K562 (cell line): ENCODE results near the gene NKD1. TPM values are rescaled to one million over a fixed set of nuclear protein-coding genes. Genes with fewer than 3 reads are reported as not detected.

Source experiments
- ATAC-seq: fragments of 200-7000 bp; cut with Tn5 transposase; 3 replicates; pipeline ENCODE4 v1.9.1; 2020; ENCODE audit warnings: moderate library complexity
- BruUV-seq: library from RNA; stranded (reverse); fragments of 400-500 nt; replicated peaks from 2 replicates; lab custom pipeline; 2021; lab: Mats Ljungman, UMichigan
- CTCF ChIA-PET: fragments of 300-600 bp; formaldehyde crosslinking; extraction: SDS; loops from one replicate; lab custom pipeline; 2021; ENCODE audit warnings: low intra/inter-chr PET ratio; lab: Yijun Ruan, JAX
- POLR2A ChIA-PET: fragments of 300-600, 350-650 bp; sonication (Branson Sonifier 250); formaldehyde crosslinking; extraction: SDS; loops from one replicate; lab custom pipeline; 2021; ENCODE audit warnings: antibody characterized with exemption, inconsistent platforms; lab: Yijun Ruan, JAX
- DNase-seq, 4 experiments: peaks; one replicate each; pipeline versions ENCODE4 v3.0.0 to v3.0.0-alpha.2; 2011 to 2018; ENCODE audit warnings: low spot score in 3 of 4, mixed read lengths in 3 of 4; ENCODE audit errors: extremely low read depth in 1 of 4
- FAIRE-seq: peaks from 2 replicates; lab custom pipeline; 2011; peaks lifted over from hg19 to GRCh38; lab: Jason Lieb, UNC
- H2AFZ ChIP-seq: 2 replicates; pipeline ENCODE4 v1.6.0; 2011; ENCODE audit warnings: low read depth, low read length, control low read depth, inconsistent platforms
- H3K27ac ChIP-seq: fragments of 200-600 bp; 3 replicates; pipeline ENCODE4 v1.8.0; 2011; ENCODE audit warnings: low read depth, mild to moderate bottlenecking, control low read depth, inconsistent platforms, low read length, moderate library complexity, mixed read lengths; ENCODE audit errors: extremely low read depth
- H3K27me3 ChIP-seq, 2 experiments: fragments of 300-600 bp in 1 of 2; 2 replicates in 1 of 2; 3 replicates in 1 of 2; pipeline versions ENCODE4 v1.6.0 to v1.8.0; 2011; ENCODE audit warnings: inconsistent platforms in 2 of 2, low read length in 2 of 2, mild to moderate bottlenecking in 1 of 2, mixed read lengths in 1 of 2, moderate library complexity in 1 of 2; ENCODE audit not compliant: control insufficient read depth in 2 of 2, insufficient read depth in 2 of 2
- H3K36me3 ChIP-seq: fragments of 300-600 bp; 3 replicates; pipeline ENCODE4 v1.8.0; 2011; ENCODE audit warnings: mild to moderate bottlenecking, low read length, inconsistent platforms; ENCODE audit not compliant: control insufficient read depth, insufficient read depth
- H3K4me1 ChIP-seq, 2 experiments: fragments of 200-600 bp in 1 of 2; replicated peaks in 1 of 2; 2 replicates in 1 of 2; 3 replicates in 1 of 2; pipeline versions ENCODE4 v1.5.1 to v1.8.0; 2011; ENCODE audit warnings: inconsistent platforms in 2 of 2, low read length in 2 of 2, mild to moderate bottlenecking in 1 of 2, mixed read lengths in 1 of 2, moderate library complexity in 1 of 2; ENCODE audit not compliant: control insufficient read depth in 2 of 2, insufficient read depth in 2 of 2
- H3K4me2 ChIP-seq: 2 replicates; pipeline ENCODE4 v1.6.1; 2011; ENCODE audit warnings: low read length, control low read depth, inconsistent platforms, mixed read lengths; ENCODE audit not compliant: insufficient read depth
- H3K4me3 ChIP-seq: fragments of 200-600 bp; sonication (generic), shearing (Covaris generic); 2 replicates; pipeline ENCODE4 v1.5.1; 2016; ENCODE audit warnings: control low read depth, inconsistent platforms
- H3K79me2 ChIP-seq: fragments of 200-600 bp; 3 replicates; pipeline ENCODE4 v1.8.0; 2011; ENCODE audit warnings: low read length, inconsistent platforms; ENCODE audit not compliant: control insufficient read depth, insufficient read depth
- H3K9ac ChIP-seq, 2 experiments: 2 replicates each; pipeline versions ENCODE4 v1.6.0 to v1.6.1; 2011; ENCODE audit warnings: low read depth in 2 of 2, low read length in 2 of 2, control low read depth in 1 of 2, inconsistent platforms in 1 of 2, mild to moderate bottlenecking in 1 of 2, mixed read lengths in 1 of 2; ENCODE audit not compliant: insufficient read depth in 1 of 2
- H3K9me1 ChIP-seq: one replicate; pipeline ENCODE4 v1.6.0; 2011; ENCODE audit warnings: inconsistent platforms, mild to moderate bottlenecking, low read length, moderate library complexity; ENCODE audit not compliant: control insufficient read depth, insufficient read depth
- H3K9me3 ChIP-seq: replicated peaks from 2 replicates; pipeline ENCODE4 v1.5.1; 2011; ENCODE audit warnings: low read depth, low read length, inconsistent platforms; ENCODE audit not compliant: control insufficient read depth, insufficient read depth
- H4K20me1 ChIP-seq: replicated peaks from 2 replicates; pipeline ENCODE4 v1.6.1; 2011; ENCODE audit warnings: low read length, inconsistent platforms, mixed read lengths; ENCODE audit not compliant: control insufficient read depth, insufficient read depth
- ATF1 ChIP-seq, 2 experiments: fragments of 450-650 bp in 1 of 2; IDR thresholded peaks; 2 replicates each; pipeline ENCODE4 v1.6.1; 2016; ENCODE audit warnings: missing compliant biosample characterization in 1 of 2, missing genetic modification characterization in 1 of 2
- CC2D1A ChIP-seq: fragments of 450-650 bp; IDR thresholded peaks from 2 replicates; pipeline ENCODE4 v1.6.1; 2017; ENCODE audit warnings: mild to moderate bottlenecking
- ERF ChIP-seq: fragments of 450-650 bp; formaldehyde crosslinking; IDR thresholded peaks from 2 replicates; pipeline ENCODE4 v1.4.0; 2020; ENCODE audit warnings: mild to moderate bottlenecking, mixed read lengths
- EZH2 ChIP-seq: IDR thresholded peaks from 2 replicates; pipeline ENCODE4 v1.6.1; 2012; ENCODE audit warnings: low read depth, mild to moderate bottlenecking, inconsistent platforms, low read length, borderline replicate concordance
- MAFF ChIP-seq: IDR thresholded peaks from 2 replicates; pipeline ENCODE4 v1.6.1; 2012; ENCODE audit warnings: low read length, improper control_type of control experiment
- NR2C2 ChIP-seq, 2 experiments: fragments of 200-800 bp in 1 of 2; sonication (Bioruptor generic) in 1 of 2; sonication (generic) in 1 of 2; formaldehyde crosslinking in 1 of 2; IDR thresholded peaks; 2 replicates each; pipeline versions ENCODE4 v1.6.1 to v1.8.0; 2016 to 2022; ENCODE audit warnings: mild to moderate bottlenecking in 1 of 2, missing compliant biosample characterization in 1 of 2, missing genetic modification characterization in 1 of 2, missing genetic modification reagents in 1 of 2
- ZNF282 ChIP-seq: sonication (generic); formaldehyde crosslinking; IDR thresholded peaks from 2 replicates; pipeline ENCODE4 v1.8.1; 2023; ENCODE audit warnings: missing genetic modification reagents
- ZNF586 ChIP-seq: fragments of 450-650 bp; formaldehyde crosslinking; conservative IDR thresholded peaks from 2 replicates; pipeline ENCODE4 v1.4.0; 2020; ENCODE audit warnings: mild to moderate bottlenecking, moderate library complexity
- ZNF695 ChIP-seq: fragments of 450-650 bp; formaldehyde crosslinking; IDR thresholded peaks from 2 replicates; pipeline ENCODE4 v1.4.0; 2020; ENCODE audit warnings: mild to moderate bottlenecking, moderate library complexity
- ZNF699 ChIP-seq: fragments of 250-450 bp; sonication (Bioruptor Pico); IDR thresholded peaks from 2 replicates; pipeline ENCODE4 v1.8.0; 2021; ENCODE audit warnings: mild to moderate bottlenecking, moderate library complexity; ENCODE audit not compliant: insufficient replicate concordance
- WGBS: fragments of 100-300 bp; shearing (Covaris generic); methylation state at CpG from one replicate; pipeline ENCODE4 v1.1.6; 2016; ENCODE audit warnings: low coverage, mixed read lengths; ENCODE audit not compliant: insufficient coverage; ENCODE audit errors: missing lambda C conversion rate; 5-methylcytosine and 5-hydroxymethylcytosine counted together
- in situ Hi-C: fragments of 300-500 bp; cut with MboI; formaldehyde crosslinking; loops from 4 replicates; pipeline ENCODE4 v1.15.0; 2018; ENCODE audit warnings: inconsistent platforms, mixed read lengths
- intact Hi-C: fragments of 100-400 bp; cut with micrococcal nuclease; formaldehyde crosslinking; loops from 2 replicates; pipeline ENCODE4 v1.14.2; 2022
- polyA plus RNA-seq, 8 experiments: library from polyadenylated mRNA; depleted of rRNA in 4 of 8; stranded (reverse) in 5 of 8; unstranded in 3 of 8; fragments of >200 nt; fragmentation: Nextera tagmentation in 2 of 8; fragmentation: Illumina TruSeq in 1 of 8; extraction: Ambion mirVana in 2 of 8; extraction: Trizol in 1 of 8; gene quantifications; 2 replicates each; pipeline versions ENCODE4 v1.2.1 to v1.2.3, GENCODE V29; 2011 to 2014; ENCODE audit warnings: inconsistent platforms in 1 of 8, missing spikeins in 1 of 8
- total RNA-seq, 7 experiments: library from RNA; depleted of rRNA in 6 of 7; stranded (reverse); fragments of >200 nt in 6 of 7; fragmentation: Illumina TruSeq in 2 of 7; extraction: Trizol in 2 of 7; gene quantifications; 2 replicates each; pipeline versions ENCODE4 v1.2.1 to v1.2.3, GENCODE V29; 2011 to 2021; ENCODE audit warnings: low replicate concordance in 1 of 7
- TF ChIP-seq, protein P1 (sequence below): sonication (generic); formaldehyde crosslinking; IDR thresholded peaks from 2 replicates; pipeline ENCODE4 v1.8.0; 2022; ENCODE audit warnings: mild to moderate bottlenecking, missing genetic modification reagents
- TF ChIP-seq, protein P2 (sequence below): sonication (generic); formaldehyde crosslinking; IDR thresholded peaks from 2 replicates; pipeline ENCODE4 v1.8.0; 2022; ENCODE audit warnings: missing genetic modification reagents, mild to moderate bottlenecking, borderline replicate concordance
- TF ChIP-seq, protein P3 (sequence below), 2 experiments: fragments of 150-350 bp in 1 of 2; IDR thresholded peaks; 2 replicates each; pipeline ENCODE4 v1.6.1; 2012 to 2016; ENCODE audit warnings: low read depth in 2 of 2, low read length in 2 of 2, mild to moderate bottlenecking in 1 of 2, moderate library complexity in 1 of 2
- TF ChIP-seq, protein P4 (sequence below): fragments of 150-350 bp; conservative IDR thresholded peaks from 2 replicates; pipeline ENCODE4 v1.6.1; 2014; ENCODE audit warnings: low read length

NKD1 gene
- total and polyA plus RNA-seq, 9 of the 15 experiments (the other 6 are each of a cell fraction or from before 2014, with no cell fraction given) = under 0.01 to 0.24 (median 0.04) TPM; not detected in 2

DNA sequence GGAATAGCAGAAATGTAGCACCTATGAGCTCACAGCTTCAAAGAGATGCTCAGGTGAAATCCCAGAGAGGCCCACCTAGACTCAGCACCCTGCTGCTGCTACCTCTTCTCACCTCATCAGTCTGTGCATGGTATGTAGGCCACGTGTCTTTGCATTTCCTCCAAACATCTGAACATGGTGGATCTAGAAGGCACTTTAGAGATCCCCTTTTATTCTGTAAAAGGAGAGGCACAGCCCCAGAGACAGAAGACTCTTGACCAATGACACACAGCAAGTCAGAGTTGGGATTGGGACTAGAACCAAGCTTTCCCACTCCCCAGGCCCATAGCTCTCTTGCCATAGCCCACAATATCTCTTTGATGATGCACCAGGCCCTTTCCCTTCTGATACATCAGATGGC is 19.4 kb upstream of the NKD1 start:
- 0% methylated on average over 1 of the region's 1 CpG for WGBS
- Histone ChIP-seq H4K20me1 (no peaks in the 10 kb centered on the region), H2AFZ (no peak overlapping the region), H3K9me3 (no peaks in the 10 kb centered on the region), H3K9me1 (no peaks in the 10 kb centered on the region), H3K27ac (no peak overlapping the region), H3K36me3 (no peaks in the 10 kb centered on the region), H3K4me1 (no peaks in the 10 kb centered on the region; a peak in 1 of 5 replicates), H3K4me3 (no peak overlapping the region), H3K27me3 (no peaks in the 10 kb centered on the region; a peak in 1 of 5 replicates), H3K79me2 (no peaks in the 10 kb centered on the region), H3K4me2 (no peak overlapping the region), H3K9ac (no peak overlapping the region)
- intact Hi-C loops = no loop called here
- FAIRE-seq (no peak), ATAC-seq (no peak), DNase-seq (no peak)
- BruUV-seq = no TSS peak
- ChIA-PET CTCF (no interaction called here), POLR2A (interaction anchor here (0.6 kb wide), 1 partner anchor 54 kb away, joined by 4 read pairs; no protein-coding TSS in a partner anchor)
- in situ Hi-C loops = no loop called here
- TF ChIP-seq MAFF (no peak), ZNF586 (no peak), ZNF699 (CRISPR knock-in tag) (no peak), ERF (CRISPR knock-in tag) (no peak), CC2D1A (no peak), EZH2 (no peak), ATF1 (CRISPR knock-in tag; IDR thresholded peaks at IDR 0.05) (no peak), ATF1 (tag; IDR thresholded peaks at IDR 0.05) (no peak), NR2C2 (CRISPR knock-in tag; IDR thresholded peaks at IDR 0.05) (no peak), NR2C2 (tag; IDR thresholded peaks at IDR 0.05) (no peak), ZNF695 (CRISPR knock-in tag) (no peak), ZNF282 (CRISPR knock-in tag) (no peak)
- TF ChIP-seq, protein P1, sequence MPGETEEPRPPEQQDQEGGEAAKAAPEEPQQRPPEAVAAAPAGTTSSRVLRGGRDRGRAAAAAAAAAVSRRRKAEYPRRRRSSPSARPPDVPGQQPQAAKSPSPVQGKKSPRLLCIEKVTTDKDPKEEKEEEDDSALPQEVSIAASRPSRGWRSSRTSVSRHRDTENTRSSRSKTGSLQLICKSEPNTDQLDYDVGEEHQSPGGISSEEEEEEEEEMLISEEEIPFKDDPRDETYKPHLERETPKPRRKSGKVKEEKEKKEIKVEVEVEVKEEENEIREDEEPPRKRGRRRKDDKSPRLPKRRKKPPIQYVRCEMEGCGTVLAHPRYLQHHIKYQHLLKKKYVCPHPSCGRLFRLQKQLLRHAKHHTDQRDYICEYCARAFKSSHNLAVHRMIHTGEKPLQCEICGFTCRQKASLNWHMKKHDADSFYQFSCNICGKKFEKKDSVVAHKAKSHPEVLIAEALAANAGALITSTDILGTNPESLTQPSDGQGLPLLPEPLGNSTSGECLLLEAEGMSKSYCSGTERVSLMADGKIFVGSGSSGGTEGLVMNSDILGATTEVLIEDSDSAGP (CRISPR knock-in tag) = no peak
- TF ChIP-seq, protein P2, sequence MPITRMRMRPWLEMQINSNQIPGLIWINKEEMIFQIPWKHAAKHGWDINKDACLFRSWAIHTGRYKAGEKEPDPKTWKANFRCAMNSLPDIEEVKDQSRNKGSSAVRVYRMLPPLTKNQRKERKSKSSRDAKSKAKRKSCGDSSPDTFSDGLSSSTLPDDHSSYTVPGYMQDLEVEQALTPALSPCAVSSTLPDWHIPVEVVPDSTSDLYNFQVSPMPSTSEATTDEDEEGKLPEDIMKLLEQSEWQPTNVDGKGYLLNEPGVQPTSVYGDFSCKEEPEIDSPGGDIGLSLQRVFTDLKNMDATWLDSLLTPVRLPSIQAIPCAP (CRISPR knock-in tag) = no peak
- TF ChIP-seq, protein P3, sequence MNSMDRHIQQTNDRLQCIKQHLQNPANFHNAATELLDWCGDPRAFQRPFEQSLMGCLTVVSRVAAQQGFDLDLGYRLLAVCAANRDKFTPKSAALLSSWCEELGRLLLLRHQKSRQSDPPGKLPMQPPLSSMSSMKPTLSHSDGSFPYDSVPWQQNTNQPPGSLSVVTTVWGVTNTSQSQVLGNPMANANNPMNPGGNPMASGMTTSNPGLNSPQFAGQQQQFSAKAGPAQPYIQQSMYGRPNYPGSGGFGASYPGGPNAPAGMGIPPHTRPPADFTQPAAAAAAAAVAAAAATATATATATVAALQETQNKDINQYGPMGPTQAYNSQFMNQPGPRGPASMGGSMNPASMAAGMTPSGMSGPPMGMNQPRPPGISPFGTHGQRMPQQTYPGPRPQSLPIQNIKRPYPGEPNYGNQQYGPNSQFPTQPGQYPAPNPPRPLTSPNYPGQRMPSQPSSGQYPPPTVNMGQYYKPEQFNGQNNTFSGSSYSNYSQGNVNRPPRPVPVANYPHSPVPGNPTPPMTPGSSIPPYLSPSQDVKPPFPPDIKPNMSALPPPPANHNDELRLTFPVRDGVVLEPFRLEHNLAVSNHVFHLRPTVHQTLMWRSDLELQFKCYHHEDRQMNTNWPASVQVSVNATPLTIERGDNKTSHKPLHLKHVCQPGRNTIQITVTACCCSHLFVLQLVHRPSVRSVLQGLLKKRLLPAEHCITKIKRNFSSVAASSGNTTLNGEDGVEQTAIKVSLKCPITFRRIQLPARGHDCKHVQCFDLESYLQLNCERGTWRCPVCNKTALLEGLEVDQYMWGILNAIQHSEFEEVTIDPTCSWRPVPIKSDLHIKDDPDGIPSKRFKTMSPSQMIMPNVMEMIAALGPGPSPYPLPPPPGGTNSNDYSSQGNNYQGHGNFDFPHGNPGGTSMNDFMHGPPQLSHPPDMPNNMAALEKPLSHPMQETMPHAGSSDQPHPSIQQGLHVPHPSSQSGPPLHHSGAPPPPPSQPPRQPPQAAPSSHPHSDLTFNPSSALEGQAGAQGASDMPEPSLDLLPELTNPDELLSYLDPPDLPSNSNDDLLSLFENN (IDR thresholded peaks at IDR 0.05; ENCODE audit: low read depth in 2 of 2, low read length in 2 of 2) = no peak
- TF ChIP-seq, protein P4, sequence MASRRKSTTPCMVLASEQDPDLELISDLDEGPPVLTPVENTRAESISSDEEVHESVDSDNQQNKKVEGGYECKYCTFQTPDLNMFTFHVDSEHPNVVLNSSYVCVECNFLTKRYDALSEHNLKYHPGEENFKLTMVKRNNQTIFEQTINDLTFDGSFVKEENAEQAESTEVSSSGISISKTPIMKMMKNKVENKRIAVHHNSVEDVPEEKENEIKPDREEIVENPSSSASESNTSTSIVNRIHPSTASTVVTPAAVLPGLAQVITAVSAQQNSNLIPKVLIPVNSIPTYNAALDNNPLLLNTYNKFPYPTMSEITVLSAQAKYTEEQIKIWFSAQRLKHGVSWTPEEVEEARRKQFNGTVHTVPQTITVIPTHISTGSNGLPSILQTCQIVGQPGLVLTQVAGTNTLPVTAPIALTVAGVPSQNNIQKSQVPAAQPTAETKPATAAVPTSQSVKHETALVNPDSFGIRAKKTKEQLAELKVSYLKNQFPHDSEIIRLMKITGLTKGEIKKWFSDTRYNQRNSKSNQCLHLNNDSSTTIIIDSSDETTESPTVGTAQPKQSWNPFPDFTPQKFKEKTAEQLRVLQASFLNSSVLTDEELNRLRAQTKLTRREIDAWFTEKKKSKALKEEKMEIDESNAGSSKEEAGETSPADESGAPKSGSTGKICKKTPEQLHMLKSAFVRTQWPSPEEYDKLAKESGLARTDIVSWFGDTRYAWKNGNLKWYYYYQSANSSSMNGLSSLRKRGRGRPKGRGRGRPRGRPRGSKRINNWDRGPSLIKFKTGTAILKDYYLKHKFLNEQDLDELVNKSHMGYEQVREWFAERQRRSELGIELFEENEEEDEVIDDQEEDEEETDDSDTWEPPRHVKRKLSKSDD = no peak
